A673 (cell line): Measurements from ENCODE around the gene EFCAB11.

Source experiments
- CTCF ChIP-seq: fragments of 300-800, 200-600 bp; sonication (generic); conservative IDR thresholded peaks from 2 replicates; pipeline ENCODE4 v1.5.1; 2017; ENCODE audit warnings: low read depth, mild to moderate bottlenecking, antibody characterized with exemption, low read length, moderate library complexity, mixed read lengths
- EZH2 ChIP-seq: fragments of 200-600 bp; sonication (generic); IDR thresholded peaks from 2 replicates; pipeline ENCODE4 v1.6.1; 2017; ENCODE audit warnings: borderline replicate concordance, low read depth, mild to moderate bottlenecking, mixed read lengths, antibody characterized with exemption, low read length; ENCODE audit not compliant: poor library complexity, severe bottlenecking

DNA sequence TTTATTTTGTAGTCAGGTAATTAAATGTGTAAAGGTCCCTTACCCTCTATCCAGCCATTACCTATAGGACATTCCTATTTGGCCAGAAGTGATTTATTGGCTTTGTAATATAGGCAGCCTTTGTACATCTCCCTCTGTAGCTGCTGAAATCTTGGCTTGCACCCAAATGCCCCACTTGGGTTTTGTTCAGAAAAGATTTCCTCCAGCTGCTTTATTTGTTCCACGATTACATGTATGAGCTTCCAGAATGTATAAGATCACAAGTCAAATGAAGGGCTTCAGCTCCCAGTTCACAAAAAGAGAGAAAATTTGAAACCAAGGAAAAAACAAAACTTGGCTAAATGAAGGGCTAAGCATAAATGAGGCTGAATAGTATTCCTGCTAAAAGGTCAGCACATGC, 103.4 kb downstream of the EFCAB11 start:
- TF ChIP-seq CTCF (no peak), EZH2 (no peak)
